ENCODE results near the gene CRACR2A.

Gene CRACR2A

DNA sequence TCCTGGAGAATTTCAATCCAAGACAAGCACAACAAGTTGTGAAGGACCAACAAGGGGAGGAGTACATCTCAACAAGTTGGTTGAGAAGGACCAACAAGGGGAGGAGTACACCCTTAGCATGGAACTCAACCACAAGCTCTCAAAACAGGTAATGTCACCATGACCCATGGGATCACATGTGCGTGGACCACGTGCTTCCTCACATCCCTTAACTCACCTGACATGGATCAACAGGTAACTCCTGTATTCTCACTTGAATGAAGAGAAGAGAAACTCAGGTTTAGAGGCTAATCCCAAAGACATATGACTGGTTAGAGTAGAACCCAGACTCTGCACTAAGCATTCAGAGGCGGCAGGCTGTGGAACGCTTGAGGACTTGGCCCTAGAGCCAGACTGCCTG lies 6.2 kb downstream of the CRACR2A start:
- H3K4me3 ChIP-seq (replicated peaks; ENCODE audit: low read depth, low read length): no peak overlapping the region
- DNase-seq (ENCODE audit: low read depth): no peak
- TF ChIP-seq CTCF (IDR thresholded peaks at IDR 0.05; ENCODE audit: low read length, missing control alignments): no peak

GRCh38 chr12:3745152-3745551 lies 7.8 kb downstream of the CRACR2A start:
- no peak for TF ChIP-seq CTCF (IDR thresholded peaks at IDR 0.05; ENCODE audit: low read length, missing control alignments)
- no peak for DNase-seq (ENCODE audit: low read depth)
- H3K4me3 ChIP-seq (replicated peaks; ENCODE audit: low read depth, low read length): no peak overlapping the region

GRCh38 chr12:3744229-3744901 lies 8.5 kb downstream of the CRACR2A start:
- TF ChIP-seq CTCF (IDR thresholded peaks at IDR 0.05; ENCODE audit: low read length, missing control alignments): no peak
- no peak for DNase-seq (ENCODE audit: low read depth)
- no peak overlapping the region for H3K4me3 ChIP-seq (replicated peaks; ENCODE audit: low read depth, low read length)

DNA sequence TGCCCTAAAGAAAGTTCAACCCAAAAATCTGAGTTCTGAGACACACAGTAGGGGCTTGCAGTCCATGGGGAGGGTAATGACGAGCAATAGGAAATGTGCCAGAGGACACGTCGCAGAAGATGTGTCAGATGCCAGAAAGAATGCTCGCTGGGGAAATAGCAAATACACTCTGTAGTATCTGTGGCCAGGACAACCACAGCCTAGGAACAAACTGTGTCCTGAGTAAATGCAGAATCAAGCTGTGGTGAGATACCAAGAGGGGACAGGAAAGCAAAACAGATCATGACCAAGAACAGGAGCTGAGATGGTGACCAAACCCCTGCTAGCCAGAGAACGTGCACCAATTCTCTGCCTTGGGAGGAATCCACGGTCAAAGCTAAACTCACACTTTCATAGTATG lies 9.1 kb downstream of the CRACR2A start:
- peak; percentile 28 for DNase-seq (ENCODE audit: low read depth)
- H3K4me3 ChIP-seq (replicated peaks; ENCODE audit: low read depth, low read length): no peak overlapping the region
- TF ChIP-seq CTCF (IDR thresholded peaks at IDR 0.05; ENCODE audit: low read length, missing control alignments): no peak

DNA sequence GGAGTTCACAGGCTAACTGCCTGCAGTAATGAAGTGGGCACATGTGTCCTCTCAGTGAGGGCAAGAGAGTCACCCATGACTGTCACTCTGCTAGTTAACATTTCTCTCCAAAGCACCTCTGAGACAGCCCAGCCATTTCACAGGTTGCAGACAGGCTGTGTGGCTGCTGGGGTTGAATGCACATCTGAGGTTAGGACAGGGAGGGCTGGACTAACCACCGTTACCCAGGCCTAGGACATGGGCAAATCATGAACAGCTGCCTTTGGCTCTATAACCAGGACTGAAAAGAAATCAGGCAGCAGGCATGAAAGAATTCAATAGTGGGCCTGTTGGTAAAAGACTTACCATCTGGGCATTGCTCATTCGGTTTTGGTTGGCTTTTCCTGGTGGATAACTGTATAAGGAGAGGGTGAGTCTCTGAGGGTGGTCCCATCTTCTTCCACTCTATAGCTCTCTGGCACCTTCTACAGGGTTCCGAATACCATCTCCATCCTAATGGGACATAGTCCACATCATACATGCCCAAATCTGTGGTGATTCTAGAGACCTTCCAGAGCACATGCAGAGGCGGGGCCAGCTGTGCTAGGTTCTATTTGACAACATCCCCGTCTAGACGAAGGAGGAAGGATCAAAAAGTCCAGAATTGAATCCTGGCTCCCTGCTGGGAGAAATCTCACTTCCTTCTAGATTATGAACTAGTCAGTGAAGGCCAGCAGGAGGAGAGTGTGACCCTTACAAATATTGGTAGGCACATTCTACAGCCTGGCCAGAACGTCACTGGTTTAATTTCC lies 10.8 kb downstream of the CRACR2A start:
- TF ChIP-seq CTCF (IDR thresholded peaks at IDR 0.05; ENCODE audit: low read length, missing control alignments): no peak
- H3K4me3 ChIP-seq (replicated peaks; ENCODE audit: low read depth, low read length): no peak overlapping the region
- no peak for DNase-seq (ENCODE audit: low read depth)

- no peak for TF ChIP-seq CTCF (IDR thresholded peaks at IDR 0.05; ENCODE audit: low read length, missing control alignments)
- H3K4me3 ChIP-seq (replicated peaks; ENCODE audit: low read depth, low read length): no peak overlapping the region
- no peak for DNase-seq (ENCODE audit: low read depth)
Observed at GRCh38 chr12:3740480-3741231, 12.3 kb downstream of the CRACR2A start.
